ENCODE results near the gene LBHD2.
"Not testable (repeated sequence)": the region's sequence is repeated elsewhere in the genome, so short reads cannot be mapped to it uniquely, and the experiment has no call there.

LBHD2 gene

DNA sequence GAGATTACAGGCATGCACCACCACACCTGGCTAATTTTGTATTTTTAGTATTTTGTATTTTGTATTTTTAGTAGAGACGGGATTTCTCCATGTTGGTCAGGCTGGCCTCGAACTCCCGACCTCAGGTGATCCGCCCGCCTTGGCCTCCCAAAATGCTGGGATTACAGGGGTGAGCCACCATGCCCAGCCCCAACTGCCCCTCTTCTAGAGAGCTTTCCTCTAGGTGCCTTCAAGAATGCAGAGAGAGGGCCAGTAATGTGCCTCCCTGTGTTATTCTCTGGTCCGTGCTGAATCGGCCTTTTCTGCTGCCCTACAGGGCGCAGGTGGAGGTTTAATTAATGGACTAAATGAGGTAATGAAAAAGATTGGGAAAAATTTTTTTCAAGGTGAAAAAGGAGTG, 35.5 kb downstream of the LBHD2 start:
- not testable (repeated sequence) for H3K79me1 ChIP-seq (ENCODE audit: low read depth, low read length); H3K27ac ChIP-seq (replicated peaks; ENCODE audit: low read length); H4K8ac ChIP-seq (ENCODE audit: low read depth, low read length); H3K18ac ChIP-seq (ENCODE audit: low read length); H2AK5ac ChIP-seq (ENCODE audit: low read depth, low read length); H2BK120ac ChIP-seq (ENCODE audit: low read depth, low read length); H3K9ac ChIP-seq (ENCODE audit: low read depth, low read length, poor library complexity); H2BK5ac ChIP-seq (ENCODE audit: low read length); H2BK15ac ChIP-seq (ENCODE audit: low read length); H3K9me3 ChIP-seq (replicated peaks in 1 of 2; ENCODE audit: control insufficient read depth in 2 of 2, insufficient read depth in 1 of 2, low read depth in 1 of 2, low read length in 2 of 2); DNase-seq (ENCODE audit: low spot score); H3K14ac ChIP-seq (ENCODE audit: low read length); H3K36me3 ChIP-seq (replicated peaks in 1 of 2; ENCODE audit: control insufficient read depth in 2 of 2, insufficient read depth in 2 of 2, low read length in 2 of 2); H4K91ac ChIP-seq (ENCODE audit: low read depth, low read length, poor library complexity); H3K4me3 ChIP-seq (ENCODE audit: low read length in 2 of 2); H3K4me2 ChIP-seq (ENCODE audit: insufficient read depth, low read length, poor library complexity, severe bottlenecking); H3K23ac ChIP-seq (ENCODE audit: low read depth, low read length, poor library complexity); H2BK12ac ChIP-seq (ENCODE audit: low read length); H3K4ac ChIP-seq (ENCODE audit: low read length); H2AFZ ChIP-seq (ENCODE audit: low read length)
- Histone ChIP-seq H3K27me3 (ENCODE audit: control insufficient read depth in 3 of 3, insufficient read depth in 3 of 3, low read depth in 1 of 3, low read length in 3 of 3) (peaks cover 0 to 20% (median 10%) of the 10 kb centered on the region in 3 experiments), H3K4me1 (ENCODE audit: control insufficient read depth in 2 of 2, insufficient read depth in 1 of 2, low read depth in 1 of 2, low read length in 2 of 2) (peaks cover 14 to 24% of the 10 kb centered on the region in 2 donors)
- WGBS, 2 donors (ENCODE audit: extremely low coverage in 2 of 2, insufficient read length in 2 of 2, insufficient replicate concordance in 1 of 2): no CpG with 5 or more reads among the region's 8 CpGs

DNA sequence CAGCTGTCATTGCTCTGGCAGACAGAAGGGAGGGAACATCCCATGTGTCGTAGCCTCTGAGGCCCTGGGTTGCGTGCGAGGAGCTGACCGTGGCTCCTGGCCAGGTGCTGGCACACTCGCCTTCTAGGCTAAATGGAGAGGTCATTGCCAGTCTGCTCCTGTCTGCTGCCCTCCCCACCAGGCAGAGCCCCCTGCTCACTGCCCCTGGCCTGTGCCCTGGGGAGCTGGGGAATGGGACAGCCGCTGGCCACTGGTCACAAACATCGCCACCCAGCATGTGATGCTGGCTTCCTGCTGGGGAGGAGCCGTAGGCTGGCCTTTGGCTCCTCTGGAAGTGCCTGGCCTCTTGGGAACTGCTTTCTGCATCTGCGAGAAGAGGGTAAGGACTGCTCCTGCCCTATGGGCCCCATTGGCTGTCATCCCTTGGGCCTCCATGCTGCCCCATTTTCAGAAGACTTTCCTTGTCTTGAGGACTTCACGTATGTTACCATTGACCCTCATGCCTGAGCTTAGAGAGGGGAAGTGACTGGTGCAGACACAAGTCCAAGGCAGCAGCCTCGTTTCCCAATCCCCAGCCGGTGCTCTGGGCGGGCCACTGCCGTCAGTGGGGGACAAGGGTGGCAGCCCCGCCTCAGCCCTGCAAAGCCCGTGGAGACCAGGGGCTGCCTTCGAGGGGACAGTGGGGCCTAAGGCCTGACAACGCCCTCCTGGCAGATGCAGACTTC, 37.3 kb downstream of the LBHD2 start:
- Histone ChIP-seq H3K14ac (ENCODE audit: low read length) (peak overlapping the region; percentile 42), H3K79me1 (ENCODE audit: low read depth, low read length) (no peaks in the 10 kb centered on the region), H3K36me3 (replicated peaks in 1 of 2; ENCODE audit: control insufficient read depth in 2 of 2, insufficient read depth in 2 of 2, low read length in 2 of 2) (no peaks in the 10 kb centered on the region), H4K91ac (ENCODE audit: low read depth, low read length, poor library complexity) (no peak overlapping the region), H3K9ac (ENCODE audit: low read depth, low read length, poor library complexity) (peak overlapping the region; percentile 63), H4K8ac (ENCODE audit: low read depth, low read length) (no peak overlapping the region), H2BK5ac (ENCODE audit: low read length) (peak overlapping the region; percentile 30), H3K4me1 (ENCODE audit: control insufficient read depth in 2 of 2, insufficient read depth in 1 of 2, low read depth in 1 of 2, low read length in 2 of 2) (peaks cover 14 to 24% of the 10 kb centered on the region in 2 donors), H2BK12ac (ENCODE audit: low read length) (peak overlapping the region; percentile 89), H3K4me3 (ENCODE audit: low read length in 2 of 2) (no peak overlapping the region), H3K27ac (replicated peaks; ENCODE audit: low read length) (no peak overlapping the region), H3K4me2 (ENCODE audit: insufficient read depth, low read length, poor library complexity, severe bottlenecking) (no peak overlapping the region), H2BK15ac (ENCODE audit: low read length) (peak overlapping the region; percentile 92), H3K4ac (ENCODE audit: low read length) (no peak overlapping the region), H3K27me3 (ENCODE audit: control insufficient read depth in 3 of 3, insufficient read depth in 3 of 3, low read depth in 1 of 3, low read length in 3 of 3) (peaks cover 0 to 37% (median 27%) of the 10 kb centered on the region in 3 experiments), H2AFZ (ENCODE audit: low read length) (peak overlapping the region; percentile 28), H2AK5ac (ENCODE audit: low read depth, low read length) (peak overlapping the region; percentile 91), H2BK120ac (ENCODE audit: low read depth, low read length) (no peak overlapping the region), H3K18ac (ENCODE audit: low read length) (peak overlapping the region; percentile 92), H3K23ac (ENCODE audit: low read depth, low read length, poor library complexity) (no peak overlapping the region), H3K9me3 (replicated peaks in 1 of 2; ENCODE audit: control insufficient read depth in 2 of 2, insufficient read depth in 1 of 2, low read depth in 1 of 2, low read length in 2 of 2) (no peaks in the 10 kb centered on the region)
- DNase-seq (ENCODE audit: low spot score): no peak
- no CpG with 5 or more reads among the region's 18 CpGs for WGBS, 2 donors (ENCODE audit: extremely low coverage in 2 of 2, insufficient read length in 2 of 2, insufficient replicate concordance in 1 of 2)

DNA sequence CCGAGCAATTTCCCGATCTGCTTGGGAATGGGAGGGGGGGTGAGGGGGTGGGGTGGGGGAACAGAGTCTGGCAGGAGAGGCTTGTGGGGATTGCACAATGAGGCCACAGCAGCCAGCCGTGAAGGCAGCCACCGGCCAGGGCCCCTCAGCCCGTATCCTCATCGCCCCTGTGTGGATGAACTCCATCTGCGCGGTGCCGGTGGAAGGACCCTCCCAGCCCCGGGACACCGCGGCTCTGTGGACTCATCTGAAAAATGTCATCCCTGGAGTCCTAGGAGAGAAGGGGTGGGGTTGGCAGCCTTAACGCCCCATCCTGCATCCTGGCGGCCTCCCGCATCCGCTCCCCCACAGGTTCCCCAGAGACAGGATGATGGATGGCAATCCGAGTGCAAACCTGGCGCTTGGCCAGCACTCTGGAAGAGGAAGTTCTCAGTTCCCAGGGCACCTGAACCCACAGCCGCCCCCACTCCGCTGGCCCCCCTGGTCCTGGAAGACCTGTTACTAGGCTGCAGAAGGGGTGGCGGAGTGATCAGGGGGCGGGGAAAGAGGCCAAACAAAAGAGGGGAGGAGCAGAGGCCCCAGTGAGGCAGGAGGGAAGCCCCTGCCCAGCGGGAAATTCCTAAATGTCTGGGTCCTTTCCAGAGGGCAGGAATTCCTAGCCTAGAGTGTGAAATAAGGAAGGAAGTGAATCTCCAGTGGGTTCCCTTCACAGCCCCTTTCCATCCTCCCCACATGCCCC, 38.0 kb downstream of the LBHD2 start:
- H2AFZ ChIP-seq (ENCODE audit: low read length): peak overlapping the region; percentile 88
- H2BK15ac ChIP-seq (ENCODE audit: low read length): peak overlapping the region; percentile 92
- no peak overlapping the region for H4K8ac ChIP-seq (ENCODE audit: low read depth, low read length)
- H3K14ac ChIP-seq (ENCODE audit: low read length): no peak overlapping the region
- no peak for DNase-seq (ENCODE audit: low spot score)
- H3K27me3 ChIP-seq (ENCODE audit: control insufficient read depth in 3 of 3, insufficient read depth in 3 of 3, low read depth in 1 of 3, low read length in 3 of 3): peaks cover 0 to 42% (median 31%) of the 10 kb centered on the region in 3 experiments
- H3K79me1 ChIP-seq (ENCODE audit: low read depth, low read length): peaks cover 1% of the 10 kb centered on the region
- H2BK120ac ChIP-seq (ENCODE audit: low read depth, low read length): peak overlapping the region; percentile 88
- peak overlapping the region; percentile 69 for H2BK5ac ChIP-seq (ENCODE audit: low read length)
- H3K9ac ChIP-seq (ENCODE audit: low read depth, low read length, poor library complexity): peak overlapping the region; percentile 81
- H3K4ac ChIP-seq (ENCODE audit: low read length): peak overlapping the region; percentile 92
- no peak overlapping the region for H4K91ac ChIP-seq (ENCODE audit: low read depth, low read length, poor library complexity)
- WGBS, 2 donors (ENCODE audit: extremely low coverage in 2 of 2, insufficient read length in 2 of 2, insufficient replicate concordance in 1 of 2): no CpG with 5 or more reads among the region's 23 CpGs
- H2AK5ac ChIP-seq (ENCODE audit: low read depth, low read length): peak overlapping the region; percentile 90
- H3K23ac ChIP-seq (ENCODE audit: low read depth, low read length, poor library complexity): no peak overlapping the region
- peak overlapping the region; percentile 61 for H3K27ac ChIP-seq (replicated peaks; ENCODE audit: low read length)
- H3K18ac ChIP-seq (ENCODE audit: low read length): peak overlapping the region; percentile 94
- H3K4me1 ChIP-seq (ENCODE audit: control insufficient read depth in 2 of 2, insufficient read depth in 1 of 2, low read depth in 1 of 2, low read length in 2 of 2): peaks cover 17 to 27% of the 10 kb centered on the region in 2 donors
- peak overlapping the region; percentile 43 for H3K4me2 ChIP-seq (ENCODE audit: insufficient read depth, low read length, poor library complexity, severe bottlenecking)
- no peak overlapping the region for H3K4me3 ChIP-seq (ENCODE audit: low read length in 2 of 2)
- peak overlapping the region; percentile 14 for H2BK12ac ChIP-seq (ENCODE audit: low read length)
- H3K9me3 ChIP-seq (replicated peaks in 1 of 2; ENCODE audit: control insufficient read depth in 2 of 2, insufficient read depth in 1 of 2, low read depth in 1 of 2, low read length in 2 of 2): no peaks in the 10 kb centered on the region
- no peaks in the 10 kb centered on the region for H3K36me3 ChIP-seq (replicated peaks in 1 of 2; ENCODE audit: control insufficient read depth in 2 of 2, insufficient read depth in 2 of 2, low read length in 2 of 2)

- Histone ChIP-seq H3K14ac (ENCODE audit: low read length) (peak overlapping the region; percentile 65), H3K4me2 (ENCODE audit: insufficient read depth, low read length, poor library complexity, severe bottlenecking) (peak overlapping the region; percentile 43), H4K8ac (ENCODE audit: low read depth, low read length) (no peak overlapping the region), H3K4ac (ENCODE audit: low read length) (peak overlapping the region; percentile 92), H2AK5ac (ENCODE audit: low read depth, low read length) (peak overlapping the region; percentile 90), H2BK12ac (ENCODE audit: low read length) (peak overlapping the region; percentile 14), H3K79me1 (ENCODE audit: low read depth, low read length) (peaks cover 3% of the 10 kb centered on the region), H3K4me1 (ENCODE audit: control insufficient read depth in 2 of 2, insufficient read depth in 1 of 2, low read depth in 1 of 2, low read length in 2 of 2) (peaks cover 17 to 29% of the 10 kb centered on the region in 2 donors), H3K23ac (ENCODE audit: low read depth, low read length, poor library complexity) (peak overlapping the region; percentile 49), H4K91ac (ENCODE audit: low read depth, low read length, poor library complexity) (peak overlapping the region; percentile 95), H3K4me3 (ENCODE audit: low read length in 2 of 2) (peak overlapping the region in 1 of 2 donors; percentile 37), H3K27me3 (ENCODE audit: control insufficient read depth in 3 of 3, insufficient read depth in 3 of 3, low read depth in 1 of 3, low read length in 3 of 3) (peaks cover 0 to 46% (median 34%) of the 10 kb centered on the region in 3 experiments), H2BK5ac (ENCODE audit: low read length) (peak overlapping the region; percentile 69), H2BK15ac (ENCODE audit: low read length) (peak overlapping the region; percentile 62), H3K9me3 (replicated peaks in 1 of 2; ENCODE audit: control insufficient read depth in 2 of 2, insufficient read depth in 1 of 2, low read depth in 1 of 2, low read length in 2 of 2) (no peaks in the 10 kb centered on the region), H3K27ac (replicated peaks; ENCODE audit: low read length) (peak overlapping the region; percentile 61), H3K9ac (ENCODE audit: low read depth, low read length, poor library complexity) (peak overlapping the region; percentile 35), H2AFZ (ENCODE audit: low read length) (peak overlapping the region; percentile 88), H3K18ac (ENCODE audit: low read length) (peak overlapping the region; percentile 94), H3K36me3 (replicated peaks in 1 of 2; ENCODE audit: control insufficient read depth in 2 of 2, insufficient read depth in 2 of 2, low read length in 2 of 2) (no peaks in the 10 kb centered on the region), H2BK120ac (ENCODE audit: low read depth, low read length) (peak overlapping the region; percentile 88)
- no CpG with 5 or more reads among the region's 15 CpGs for WGBS, 2 donors (ENCODE audit: extremely low coverage in 2 of 2, insufficient read length in 2 of 2, insufficient replicate concordance in 1 of 2)
- DNase-seq (ENCODE audit: low spot score): no peak
Measured at GRCh38 chr14:103122585-103122946, 38.6 kb downstream of the LBHD2 start.

Measured in neuronal stem cell (in vitro differentiated cells).